H9 (cell line): ENCODE measurements around the gene ATPAF2. TPM values are rescaled to one million over a fixed set of nuclear protein-coding genes. Genes with fewer than 3 reads are reported as not detected.

ENCODE experiments used
- DNase-seq: peaks from one replicate; pipeline ENCODE4 v3.0.0-alpha.2; 2017
- H2AFZ ChIP-seq: one replicate; pipeline ENCODE4 v1.6.1; 2013; ENCODE audit warnings: mild to moderate bottlenecking, low read length, control low read depth, moderate library complexity
- H2AK5ac ChIP-seq: 2 replicates; pipeline ENCODE4 v1.6.1; 2013; ENCODE audit warnings: low read length, control low read depth, mixed read lengths; ENCODE audit not compliant: insufficient read length
- H2BK120ac ChIP-seq: one replicate; pipeline ENCODE4 v1.6.1; 2013; ENCODE audit warnings: low read depth, mild to moderate bottlenecking, low read length, control low read depth, inconsistent platforms; ENCODE audit not compliant: poor library complexity, severe bottlenecking
- H2BK12ac ChIP-seq: 2 replicates; pipeline ENCODE4 v1.6.1; 2013; ENCODE audit warnings: low read length, control low read depth, mixed read lengths, low read depth; ENCODE audit not compliant: insufficient read length
- H2BK15ac ChIP-seq: 2 replicates; pipeline ENCODE4 v1.6.1; 2013; ENCODE audit warnings: low read depth, low read length, control low read depth
- H2BK20ac ChIP-seq: one replicate; pipeline ENCODE4 v1.6.1; 2013; ENCODE audit warnings: low read depth, mild to moderate bottlenecking, low read length, control low read depth, inconsistent platforms; ENCODE audit not compliant: poor library complexity, severe bottlenecking
- H2BK5ac ChIP-seq: 2 replicates; pipeline ENCODE4 v1.6.1; 2013; ENCODE audit warnings: low read length, control low read depth, mixed read lengths; ENCODE audit not compliant: insufficient read length
- H3K14ac ChIP-seq: 2 replicates; pipeline ENCODE4 v1.6.1; 2013; ENCODE audit warnings: low read length, control low read depth; ENCODE audit not compliant: insufficient read depth
- H3K18ac ChIP-seq: 2 replicates; pipeline ENCODE4 v1.6.1; 2013; ENCODE audit warnings: low read depth, mild to moderate bottlenecking, mixed read lengths, low read length, control low read depth; ENCODE audit not compliant: insufficient read length
- H3K23ac ChIP-seq: 2 replicates; pipeline ENCODE4 v1.6.1; 2013; ENCODE audit warnings: low read length, control low read depth, mixed read lengths, low read depth; ENCODE audit not compliant: insufficient read length
- H3K23me2 ChIP-seq: 2 replicates; pipeline ENCODE4 v1.6.1; 2013; ENCODE audit warnings: low read depth, mild to moderate bottlenecking, mixed read lengths, low read length, control low read depth; ENCODE audit not compliant: insufficient read length, poor library complexity, severe bottlenecking
- H3K27ac ChIP-seq: 2 replicates; pipeline ENCODE4 v1.5.1; 2013; ENCODE audit warnings: low read length, control low read depth, mixed read lengths, low read depth; ENCODE audit not compliant: insufficient read length
- H3K27me3 ChIP-seq: 2 replicates; pipeline ENCODE4 v1.6.1; 2013; ENCODE audit warnings: low read length, control low read depth, inconsistent platforms; ENCODE audit not compliant: insufficient read depth
- H3K4ac ChIP-seq: 2 replicates; pipeline ENCODE4 v1.6.1; 2013; ENCODE audit warnings: low read depth, mild to moderate bottlenecking, control low read depth, inconsistent platforms, low read length, moderate library complexity
- H3K4me1 ChIP-seq: 2 replicates; pipeline ENCODE4 v1.6.1; 2013; ENCODE audit warnings: low read length, control low read depth, inconsistent platforms; ENCODE audit not compliant: insufficient read depth
- H3K4me2 ChIP-seq: 2 replicates; pipeline ENCODE4 v1.6.1; 2013; ENCODE audit warnings: low read length, control low read depth, mixed read lengths; ENCODE audit not compliant: insufficient read length, insufficient read depth
- H3K56ac ChIP-seq: 2 replicates; pipeline ENCODE4 v1.6.1; 2013; ENCODE audit warnings: low read depth, mild to moderate bottlenecking, mixed read lengths, low read length, control low read depth; ENCODE audit not compliant: insufficient read length
- H3K79me1 ChIP-seq: 2 replicates; pipeline ENCODE4 v1.6.1; 2013; ENCODE audit warnings: low read depth, mild to moderate bottlenecking, moderate library complexity, low read length, control low read depth, inconsistent platforms; ENCODE audit not compliant: insufficient read depth, poor library complexity, severe bottlenecking
- H3K79me2 ChIP-seq: 2 replicates; pipeline ENCODE4 v1.6.1; 2013; ENCODE audit warnings: low read length, control low read depth, inconsistent platforms; ENCODE audit not compliant: insufficient read depth
- H3K9ac ChIP-seq: 2 replicates; pipeline ENCODE4 v1.6.1; 2013; ENCODE audit warnings: low read length, control low read depth, mixed read lengths; ENCODE audit not compliant: insufficient read length; ENCODE audit errors: extremely low read depth
- H3K9me3 ChIP-seq: one replicate; pipeline ENCODE4 v1.6.1; 2013; ENCODE audit warnings: low read depth, low read length, inconsistent platforms; ENCODE audit not compliant: control insufficient read depth
- H3T11ph ChIP-seq: one replicate; pipeline ENCODE4 v1.6.1; 2013; ENCODE audit warnings: mild to moderate bottlenecking, low read length, control low read depth, inconsistent platforms
- H4K20me1 ChIP-seq: one replicate; pipeline ENCODE4 v1.6.1; 2013; ENCODE audit not compliant: control insufficient read depth, insufficient read length, insufficient read depth
- H4K5ac ChIP-seq: 2 replicates; pipeline ENCODE4 v1.6.1; 2013; ENCODE audit warnings: low read depth, mild to moderate bottlenecking, mixed read lengths, low read length, control low read depth; ENCODE audit not compliant: insufficient read length
- H4K8ac ChIP-seq: replicated peaks from 2 replicates; pipeline ENCODE4 v1.6.1; 2013; ENCODE audit warnings: low read length, control low read depth, mixed read lengths, low read depth; ENCODE audit not compliant: insufficient read length
- H4K91ac ChIP-seq: 2 replicates; pipeline ENCODE4 v1.6.1; 2013; ENCODE audit warnings: low read depth, mild to moderate bottlenecking, moderate library complexity, mixed read lengths, low read length, control low read depth; ENCODE audit not compliant: insufficient read length
- H3K27ac Mint-ChIP-seq, 3 experiments: 2 replicates in 2 of 3; 3 replicates in 1 of 3; pipeline ENCODE4 v1.8.0; 2020 to 2021; ENCODE audit warnings: mixed read lengths in 3 of 3, mild to moderate bottlenecking in 1 of 3, moderate library complexity in 1 of 3
- H3K27me3 Mint-ChIP-seq: 2 replicates; pipeline ENCODE4 v1.8.0; 2021; ENCODE audit warnings: low read depth, mild to moderate bottlenecking, moderate library complexity, mixed read lengths
- H3K36me3 Mint-ChIP-seq, 3 experiments: 2 replicates in 2 of 3; 3 replicates in 1 of 3; pipeline ENCODE4 v1.8.0; 2020 to 2021; ENCODE audit warnings: low read depth in 3 of 3, mixed read lengths in 3 of 3; ENCODE audit not compliant: insufficient read depth in 1 of 3
- H3K4me1 Mint-ChIP-seq, 2 experiments: 2 replicates each; pipeline ENCODE4 v1.8.0; 2020; ENCODE audit warnings: mixed read lengths in 2 of 2
- H3K4me3 Mint-ChIP-seq, 2 experiments: 2 replicates in 1 of 2; 3 replicates in 1 of 2; pipeline ENCODE4 v1.8.0; 2020 to 2021; ENCODE audit warnings: mild to moderate bottlenecking in 2 of 2, mixed read lengths in 2 of 2, moderate library complexity in 1 of 2
- H3K9me3 Mint-ChIP-seq, 2 experiments: 2 replicates in 1 of 2; 3 replicates in 1 of 2; pipeline ENCODE4 v1.8.0; 2020; ENCODE audit warnings: mild to moderate bottlenecking in 2 of 2, mixed read lengths in 2 of 2, moderate library complexity in 1 of 2
- whole genome bisulfite sequencing: extraction: QIAGEN DNeasy Blood & Tissue Kit; methylation state at CpG from one replicate; pipeline ENCODE4 v1.1.7; 2013; ENCODE audit warnings: missing lambda C conversion rate, low lambda C conversion rate, mixed read lengths; ENCODE audit not compliant: insufficient read length; ENCODE audit errors: extremely low coverage; 5-methylcytosine and 5-hydroxymethylcytosine counted together
- total RNA-seq: library from RNA; stranded (reverse); gene quantifications from 2 replicates; pipeline ENCODE4 v1.2.1, GENCODE V29; 2021
- TF ChIP-seq, protein P1 (sequence below): fragments of 200-600 bp; sonication (generic); conservative IDR thresholded peaks from 3 replicates; pipeline ENCODE4 v1.8.0; 2021; ENCODE audit warnings: antibody characterized with exemption, mild to moderate bottlenecking

The ATPAF2 gene
- total RNA-seq, 1 experiment from 2014 or later, result 21.4 TPM

DNA sequence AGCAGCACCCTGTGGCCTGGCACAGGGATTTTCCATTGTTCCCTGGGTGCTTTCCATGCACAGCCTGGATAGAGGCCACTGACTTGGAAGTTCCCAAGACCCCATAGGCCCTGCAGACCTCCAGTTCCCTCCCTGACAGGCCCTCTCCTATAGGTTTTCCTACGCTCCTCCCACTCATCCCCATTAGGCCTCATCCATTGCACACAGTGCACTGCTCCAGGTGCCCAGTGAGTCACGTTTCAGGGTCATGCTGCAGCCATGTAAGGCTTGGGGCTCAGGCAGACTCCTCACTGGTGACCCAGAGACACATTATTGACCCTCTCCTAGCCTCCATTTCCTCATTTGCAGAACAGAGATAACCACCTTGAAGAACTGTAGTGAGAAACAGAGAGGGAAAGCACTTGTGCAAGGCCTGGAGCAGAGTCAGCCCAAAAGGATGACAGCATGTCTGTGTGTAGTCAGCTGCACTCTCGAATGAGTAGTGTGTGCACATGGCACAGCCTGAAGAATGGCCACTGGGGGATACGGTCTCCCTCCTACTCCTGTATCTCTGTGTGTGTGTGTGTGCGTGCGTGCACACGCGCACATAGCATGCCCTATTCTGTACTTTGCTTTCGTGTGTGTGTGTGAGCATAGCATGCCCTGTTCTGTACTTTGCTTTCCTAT lies 39.5 kb downstream of the ATPAF2 start:
- Histone ChIP-seq H3K4me2 (no peak overlapping the region), H3K4me1 (no peaks in the 10 kb centered on the region), H2BK15ac (no peak overlapping the region), H3K9me3 (no peaks in the 10 kb centered on the region), H2AK5ac (no peak overlapping the region), H3K23ac (no peak overlapping the region), H3K79me1 (no peaks in the 10 kb centered on the region), H3K27me3 (no peaks in the 10 kb centered on the region), H2BK12ac (no peak overlapping the region), H2BK5ac (no peak overlapping the region), H3K14ac (no peak overlapping the region; the same call in 1 of the 2 replicates), H3K79me2 (no peaks in the 10 kb centered on the region), H3K4ac (no peak overlapping the region), H3K56ac (no peak overlapping the region), H2BK120ac (no peak overlapping the region), H3K27ac (no peak overlapping the region), H3T11ph (no peak overlapping the region), H3K18ac (no peak overlapping the region), H3K23me2 (no peaks in the 10 kb centered on the region), H2AFZ (no peak overlapping the region), H3K9ac (no peak overlapping the region), H4K8ac (peak overlapping the region; percentile 1), H4K91ac (no peak overlapping the region), H4K5ac (no peak overlapping the region), H2BK20ac (no peak overlapping the region), H4K20me1 (no peaks in the 10 kb centered on the region)
- H3K27ac Mint-ChIP-seq, result no peak overlapping the region
- no CpG with 5 or more reads among the region's 9 CpGs for WGBS
- TF ChIP-seq, protein P1, sequence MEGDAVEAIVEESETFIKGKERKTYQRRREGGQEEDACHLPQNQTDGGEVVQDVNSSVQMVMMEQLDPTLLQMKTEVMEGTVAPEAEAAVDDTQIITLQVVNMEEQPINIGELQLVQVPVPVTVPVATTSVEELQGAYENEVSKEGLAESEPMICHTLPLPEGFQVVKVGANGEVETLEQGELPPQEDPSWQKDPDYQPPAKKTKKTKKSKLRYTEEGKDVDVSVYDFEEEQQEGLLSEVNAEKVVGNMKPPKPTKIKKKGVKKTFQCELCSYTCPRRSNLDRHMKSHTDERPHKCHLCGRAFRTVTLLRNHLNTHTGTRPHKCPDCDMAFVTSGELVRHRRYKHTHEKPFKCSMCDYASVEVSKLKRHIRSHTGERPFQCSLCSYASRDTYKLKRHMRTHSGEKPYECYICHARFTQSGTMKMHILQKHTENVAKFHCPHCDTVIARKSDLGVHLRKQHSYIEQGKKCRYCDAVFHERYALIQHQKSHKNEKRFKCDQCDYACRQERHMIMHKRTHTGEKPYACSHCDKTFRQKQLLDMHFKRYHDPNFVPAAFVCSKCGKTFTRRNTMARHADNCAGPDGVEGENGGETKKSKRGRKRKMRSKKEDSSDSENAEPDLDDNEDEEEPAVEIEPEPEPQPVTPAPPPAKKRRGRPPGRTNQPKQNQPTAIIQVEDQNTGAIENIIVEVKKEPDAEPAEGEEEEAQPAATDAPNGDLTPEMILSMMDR, result no peak
- H3K27me3 Mint-ChIP-seq, result peaks cover 2% of the 10 kb centered on the region
- H3K4me3 Mint-ChIP-seq, result no peak overlapping the region
- peaks cover under 1 to 4% of the 10 kb centered on the region in 2 experiments; a peak in 1 of 4 replicates for H3K4me1 Mint-ChIP-seq
- no peaks in the 10 kb centered on the region for H3K9me3 Mint-ChIP-seq
- no peak for DNase-seq
- H3K36me3 Mint-ChIP-seq, result no peaks in the 10 kb centered on the region
